Esophagus squamous epithelium (tissue), 5 donors: ENCODE measurements around the gene PREPL. TPM values are rescaled to one million over a fixed set of nuclear protein-coding genes. Genes with fewer than 3 reads are reported as not detected.

ENCODE experiments used
- DNase-seq: peaks from one replicate; lab custom pipeline; 2025; lab: John Stamatoyannopoulos, UW
- H3K27ac ChIP-seq, 4 donors: fragments of 200-600 bp; sonication (generic); one replicate each; pipeline ENCODE4 v1.5.1; 2016 to 2019; ENCODE audit warnings: mild to moderate bottlenecking in 1 of 4
- H3K27me3 ChIP-seq, 4 donors: fragments of 200-600 bp; sonication (generic); 1 replicate in 3 of 4; 2 replicates in 1 of 4; pipeline versions ENCODE4 v1.5.1 to v1.6.0; 2017 to 2021; ENCODE audit warnings: antibody characterized with exemption in 1 of 4
- H3K36me3 ChIP-seq, 3 donors: fragments of 200-600 bp; sonication (generic); one replicate each; pipeline ENCODE4 v1.5.1; 2016 to 2019
- H3K4me1 ChIP-seq, 3 donors: fragments of 200-600 bp; sonication (generic); one replicate each; pipeline ENCODE4 v1.5.1; 2017 to 2019
- H3K4me3 ChIP-seq, 4 donors: fragments of 200-600 bp; sonication (generic); 1 replicate in 3 of 4; 2 replicates in 1 of 4; pipeline ENCODE4 v1.5.1; 2016 to 2019; ENCODE audit warnings: mild to moderate bottlenecking in 2 of 4, moderate library complexity in 1 of 4
- H3K9me3 ChIP-seq, 3 donors: fragments of 200-600 bp; sonication (generic); one replicate each; pipeline ENCODE4 v1.5.1; 2016 to 2019
- POLR2A ChIP-seq, 4 donors: fragments of 450-650 bp; IDR thresholded peaks; one replicate each; pipeline ENCODE4 v1.6.1; 2017; ENCODE audit warnings: antibody characterized with exemption in 4 of 4, mild to moderate bottlenecking in 4 of 4, moderate library complexity in 3 of 4
- WGBS, 2 donors: methylation state at CpG; one replicate each; pipeline ENCODE4 v1.1.5; 2018; 5-methylcytosine and 5-hydroxymethylcytosine counted together
- intact Hi-C: fragments of 100-400 bp; cut with DNase I; formaldehyde crosslinking; loops from one replicate; pipeline ENCODE4 v1.15.0; 2022
- total RNA-seq, 4 donors: library from RNA; depleted of rRNA; stranded (reverse); fragments of >200 nt; gene quantifications; one replicate each; pipeline ENCODE4 v1.1.0, GENCODE V29; 2016
- TF ChIP-seq, protein P1 (sequence below), 6 experiments: fragments of 450-650 bp in 4 of 6; fragments of 200-600 bp in 2 of 6; sonication (generic) in 2 of 6; IDR thresholded peaks; one replicate each; pipeline ENCODE4 v1.5.1; 2016 to 2019; ENCODE audit warnings: antibody characterized with exemption in 6 of 6, mild to moderate bottlenecking in 4 of 6, moderate library complexity in 4 of 6
- donor health status: DM: yes; HTN: yes; CAD: no.

The PREPL gene
- total RNA-seq, 4 donors from 2014 or later: 18.5 to 25.7 (median 23.2) TPM

DNA sequence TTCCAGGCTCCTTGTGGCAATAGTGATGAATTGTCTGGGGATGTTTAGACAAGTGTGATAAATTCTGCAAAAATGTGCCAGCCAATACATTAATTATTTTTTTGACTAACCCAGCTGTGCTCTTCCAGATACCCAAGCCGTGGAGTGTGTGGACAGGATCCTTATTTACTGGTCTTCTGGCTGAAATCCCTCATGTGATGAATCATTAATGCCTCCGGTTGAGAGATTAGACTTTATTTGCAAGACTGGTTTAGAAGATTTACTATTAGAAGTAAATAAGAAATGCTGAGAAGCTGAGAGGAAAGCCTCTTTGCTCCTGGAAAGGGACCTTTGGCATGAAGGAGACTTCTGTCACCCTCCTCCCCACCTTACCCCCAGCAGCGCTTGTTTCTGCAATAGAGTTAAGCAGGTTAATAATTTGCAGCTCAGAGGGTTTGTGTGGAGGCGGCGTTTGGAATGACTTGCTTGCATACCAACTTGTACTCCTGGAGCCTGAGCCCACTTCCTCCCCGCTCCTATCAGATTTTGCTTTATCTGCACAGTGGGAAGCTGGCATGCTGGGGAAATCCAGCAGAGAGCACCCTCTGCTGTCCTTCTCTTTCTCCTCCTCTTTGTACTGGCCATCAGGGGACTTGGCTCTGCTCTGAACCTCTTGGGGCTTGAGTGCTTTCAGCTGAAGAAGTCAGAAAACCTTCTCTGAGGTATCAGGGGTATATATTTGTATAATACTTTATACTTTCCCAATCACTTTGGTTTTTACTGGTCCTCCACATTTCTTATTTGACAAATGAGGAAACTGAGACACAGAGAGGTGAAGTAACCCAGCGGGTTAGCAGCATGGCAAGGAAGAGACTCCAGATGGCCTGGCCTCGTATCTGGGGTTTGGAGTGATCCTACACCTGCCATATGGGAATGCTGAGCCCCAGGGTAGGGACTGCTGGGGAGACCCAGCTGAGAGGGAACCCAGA is 69.7 kb downstream of the PREPL start:
- Histone ChIP-seq H3K4me3 (no peak overlapping the region), H3K27ac (no peak overlapping the region), H3K36me3 (no peaks in the 10 kb centered on the region), H3K4me1 (peaks cover 0 to 16% (median 2%) of the 10 kb centered on the region in 3 donors), H3K9me3 (no peaks in the 10 kb centered on the region), H3K27me3 (peaks cover 0 to 52% (median 0%) of the 10 kb centered on the region in 4 donors)
- 28 to 32% methylated on average over 8 of the region's 8 CpGs for WGBS, 2 donors
- intact Hi-C loops: no loop called here
- TF ChIP-seq, protein P1, sequence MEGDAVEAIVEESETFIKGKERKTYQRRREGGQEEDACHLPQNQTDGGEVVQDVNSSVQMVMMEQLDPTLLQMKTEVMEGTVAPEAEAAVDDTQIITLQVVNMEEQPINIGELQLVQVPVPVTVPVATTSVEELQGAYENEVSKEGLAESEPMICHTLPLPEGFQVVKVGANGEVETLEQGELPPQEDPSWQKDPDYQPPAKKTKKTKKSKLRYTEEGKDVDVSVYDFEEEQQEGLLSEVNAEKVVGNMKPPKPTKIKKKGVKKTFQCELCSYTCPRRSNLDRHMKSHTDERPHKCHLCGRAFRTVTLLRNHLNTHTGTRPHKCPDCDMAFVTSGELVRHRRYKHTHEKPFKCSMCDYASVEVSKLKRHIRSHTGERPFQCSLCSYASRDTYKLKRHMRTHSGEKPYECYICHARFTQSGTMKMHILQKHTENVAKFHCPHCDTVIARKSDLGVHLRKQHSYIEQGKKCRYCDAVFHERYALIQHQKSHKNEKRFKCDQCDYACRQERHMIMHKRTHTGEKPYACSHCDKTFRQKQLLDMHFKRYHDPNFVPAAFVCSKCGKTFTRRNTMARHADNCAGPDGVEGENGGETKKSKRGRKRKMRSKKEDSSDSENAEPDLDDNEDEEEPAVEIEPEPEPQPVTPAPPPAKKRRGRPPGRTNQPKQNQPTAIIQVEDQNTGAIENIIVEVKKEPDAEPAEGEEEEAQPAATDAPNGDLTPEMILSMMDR (IDR thresholded peaks at IDR 0.05): peak in 4 of 6 experiments; percentile 10 to 60 (median 28)
- TF ChIP-seq POLR2A (IDR thresholded peaks at IDR 0.05): no peak
- no peak for DNase-seq

DNA sequence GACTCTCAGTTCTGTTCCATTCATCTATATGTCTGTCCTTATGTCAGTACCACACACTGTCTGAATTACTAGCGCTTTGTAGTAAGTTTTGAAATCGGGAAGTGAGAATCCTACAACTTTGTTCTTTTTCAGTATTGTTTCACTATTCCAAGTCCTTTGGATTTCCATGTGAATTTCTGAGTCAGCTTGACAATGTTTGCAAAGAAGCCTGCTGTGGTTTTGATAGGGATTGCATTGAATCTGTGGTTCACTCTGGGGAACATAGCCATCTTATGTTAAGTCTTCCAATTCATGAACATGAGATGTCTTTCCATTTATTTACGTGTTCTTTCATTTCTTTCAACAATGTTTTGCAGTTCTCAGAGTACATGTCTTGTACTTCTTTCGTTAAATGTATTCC is 71.0 kb downstream of the PREPL start:
- H3K4me3 ChIP-seq: no peak overlapping the region
- H3K27me3 ChIP-seq: peaks cover 0 to 50% (median 0%) of the 10 kb centered on the region in 4 donors
- no peak overlapping the region for H3K27ac ChIP-seq
- no peak for TF ChIP-seq POLR2A (IDR thresholded peaks at IDR 0.05)
- TF ChIP-seq, protein P1 (IDR thresholded peaks at IDR 0.05): no peak
- no peaks in the 10 kb centered on the region for H3K9me3 ChIP-seq
- 78 to 80% methylated on average over 4 of the region's 4 CpGs for WGBS, 2 donors
- DNase-seq: no peak
- H3K36me3 ChIP-seq: no peaks in the 10 kb centered on the region
- peaks cover 0 to 16% (median 2%) of the 10 kb centered on the region in 3 donors for H3K4me1 ChIP-seq
- intact Hi-C loops: no loop called here

DNA sequence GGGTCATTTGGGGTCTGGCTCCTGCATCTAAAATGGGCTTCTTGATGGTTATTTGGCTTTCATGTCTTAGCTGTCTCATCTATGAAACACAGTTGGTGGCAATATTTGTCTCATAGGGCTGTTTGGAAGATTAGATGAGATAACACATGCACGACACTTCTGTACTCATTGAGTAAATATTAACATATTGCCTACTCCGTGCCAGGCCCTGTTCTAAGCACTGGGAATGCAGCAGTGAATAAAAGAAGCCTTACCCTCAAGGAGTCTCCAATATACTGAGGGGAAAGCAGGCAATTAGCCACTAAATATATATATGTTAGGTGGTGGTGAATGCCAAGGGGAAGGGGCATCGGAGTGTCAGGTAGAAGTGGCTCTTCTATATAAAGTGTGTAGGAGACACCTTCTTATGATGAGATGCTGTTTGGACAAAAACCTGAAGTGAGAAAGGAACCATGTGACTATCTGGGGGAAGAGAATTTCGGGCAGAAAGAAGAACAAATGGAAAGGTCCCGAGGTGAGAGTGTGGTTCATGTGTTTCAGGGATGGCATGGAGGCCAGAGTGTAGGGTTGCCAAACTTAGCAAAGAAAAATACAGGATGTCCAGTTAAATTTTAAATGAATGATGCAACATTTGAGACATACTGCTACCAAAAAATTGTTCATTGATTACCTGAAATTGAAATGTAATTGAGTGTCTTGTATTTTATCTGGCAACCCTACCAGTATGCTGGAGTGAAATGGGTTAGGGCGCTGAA is 74.2 kb downstream of the PREPL start:
- no peaks in the 10 kb centered on the region for H3K9me3 ChIP-seq
- H3K27ac ChIP-seq: no peak overlapping the region
- H3K4me1 ChIP-seq: peaks cover 0 to 24% (median 2%) of the 10 kb centered on the region in 3 donors
- no peak overlapping the region for H3K4me3 ChIP-seq
- WGBS, 2 donors: 70 to 76% methylated on average over 6 of the region's 6 CpGs
- no peaks in the 10 kb centered on the region for H3K36me3 ChIP-seq
- intact Hi-C loops: no loop called here
- peaks cover 0 to 27% (median 0%) of the 10 kb centered on the region in 4 donors for H3K27me3 ChIP-seq
- DNase-seq: no peak
- no peak for TF ChIP-seq POLR2A (IDR thresholded peaks at IDR 0.05)
- TF ChIP-seq, protein P1 (IDR thresholded peaks at IDR 0.05): no peak

DNA sequence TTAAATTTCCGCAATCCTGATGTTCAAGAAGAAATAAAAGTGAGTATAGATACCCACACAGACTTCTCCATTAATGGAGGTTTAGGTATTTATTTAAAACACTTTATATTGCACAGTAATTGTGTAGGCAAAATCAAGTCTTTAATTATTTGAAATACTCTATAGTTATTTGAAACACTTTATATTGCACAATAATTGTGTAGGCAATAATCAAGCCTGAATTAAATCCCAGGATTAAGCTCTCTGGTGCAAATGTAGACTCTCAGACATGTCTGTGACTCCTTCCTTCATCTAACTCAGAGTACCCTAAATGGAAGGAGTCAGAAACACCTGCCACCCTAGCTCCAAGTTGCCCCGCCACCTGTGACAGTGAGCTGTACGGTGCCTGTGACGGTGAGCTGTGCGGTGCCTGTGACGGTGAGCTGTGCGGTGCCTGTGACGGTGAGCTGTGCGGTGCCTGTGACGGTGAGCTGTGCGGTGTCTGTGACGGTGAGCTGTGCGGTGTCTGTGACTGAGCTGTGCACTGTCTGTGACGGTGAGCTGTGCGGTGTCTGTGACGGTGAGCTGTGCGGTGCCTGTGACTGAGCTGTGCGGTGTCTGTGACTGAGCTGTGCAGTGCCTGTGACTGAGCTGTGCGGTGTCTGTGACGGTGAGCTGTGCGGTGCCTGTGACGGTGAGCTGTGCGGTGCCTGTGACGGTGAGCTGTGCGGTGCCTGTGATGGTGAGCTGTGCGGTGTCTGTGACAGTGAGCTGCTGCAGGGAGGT is 75.0 kb downstream of the PREPL start:
- WGBS, 2 donors: 91 to 92% methylated on average over 12 to 15 of the region's 26 CpGs
- Histone ChIP-seq H3K36me3 (no peaks in the 10 kb centered on the region), H3K27ac (no peak overlapping the region), H3K9me3 (no peaks in the 10 kb centered on the region), H3K4me3 (no peak overlapping the region), H3K4me1 (peaks cover 0 to 16% (median 0%) of the 10 kb centered on the region in 3 donors), H3K27me3 (peaks cover 0 to 23% (median 0%) of the 10 kb centered on the region in 4 donors)
- intact Hi-C loops: no loop called here
- DNase-seq: no peak
- TF ChIP-seq POLR2A (IDR thresholded peaks at IDR 0.05): no peak
- TF ChIP-seq, protein P1 (IDR thresholded peaks at IDR 0.05): no peak
